Measurements from ENCODE around the gene SARDH. TPM values are rescaled to one million over a fixed set of nuclear protein-coding genes. Genes with fewer than 3 reads are reported as not detected.
A peak's percentile ranks its signal among the peaks of the same experiment; 100 is the strongest.

Gene SARDH
- total RNA-seq, 4 donors from 2014 or later, result 0.47 to 5.0 (median 0.95) TPM

- no peaks in the 10 kb centered on the region for H3K9me3 ChIP-seq
- H3K4me1 ChIP-seq, result peaks cover 0 to 18% (median 6%) of the 10 kb centered on the region in 4 donors
- TF ChIP-seq CTCF (IDR thresholded peaks at IDR 0.05), result no peak
- no peak for TF ChIP-seq POLR2A (IDR thresholded peaks at IDR 0.05)
- H3K27me3 ChIP-seq, result no peaks in the 10 kb centered on the region
- peak overlapping the region in 2 of 4 donors; percentile 69 to 73 for H3K27ac ChIP-seq
- DNase-seq, result no peak
- no peaks in the 10 kb centered on the region for H3K36me3 ChIP-seq
- no peak overlapping the region for H3K4me3 ChIP-seq
Measured at GRCh38 chr9:133681658-133682306, 56.4 kb downstream of the SARDH start.

DNA sequence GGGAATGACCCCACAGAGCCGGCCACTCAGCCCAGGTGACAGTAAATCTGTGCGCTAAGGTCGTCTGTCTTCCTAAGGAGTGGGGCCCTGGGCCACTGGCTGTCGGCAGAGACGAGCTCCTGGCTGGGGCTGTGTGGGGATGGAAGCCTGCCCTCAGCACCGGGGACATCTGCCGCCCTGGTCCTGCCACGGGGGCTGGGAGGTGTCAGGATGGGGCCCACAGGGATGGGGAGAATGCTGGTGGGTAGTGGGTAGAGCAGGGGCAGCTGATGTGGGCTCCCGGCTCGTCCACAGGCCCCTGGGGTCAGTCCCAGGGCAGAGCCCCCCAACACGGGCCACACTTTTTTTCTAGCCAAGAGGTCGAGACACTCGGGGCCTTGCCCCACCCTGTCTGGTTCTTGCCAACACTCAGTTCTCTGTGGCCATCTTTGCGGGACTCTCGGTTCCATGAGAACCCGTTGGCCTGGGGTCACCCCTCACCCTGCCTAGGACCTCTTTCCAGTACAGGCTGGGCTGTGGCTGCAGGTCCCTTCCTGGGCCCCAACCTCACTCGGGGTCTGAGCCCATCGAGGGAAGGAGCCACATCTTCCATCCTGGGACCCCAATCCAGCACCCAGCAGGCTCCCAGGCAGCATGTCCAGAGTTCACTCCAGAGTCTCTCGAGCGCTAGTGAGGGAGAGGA lies 57.0 kb downstream of the SARDH start:
- Histone ChIP-seq H3K4me3 (no peak overlapping the region), H3K4me1 (peaks cover 0 to 18% (median 6%) of the 10 kb centered on the region in 4 donors), H3K9me3 (no peaks in the 10 kb centered on the region), H3K27ac (no peak overlapping the region), H3K27me3 (no peaks in the 10 kb centered on the region), H3K36me3 (no peaks in the 10 kb centered on the region)
- TF ChIP-seq POLR2A (IDR thresholded peaks at IDR 0.05) (no peak), CTCF (IDR thresholded peaks at IDR 0.05) (no peak)
- DNase-seq, result no peak

DNA sequence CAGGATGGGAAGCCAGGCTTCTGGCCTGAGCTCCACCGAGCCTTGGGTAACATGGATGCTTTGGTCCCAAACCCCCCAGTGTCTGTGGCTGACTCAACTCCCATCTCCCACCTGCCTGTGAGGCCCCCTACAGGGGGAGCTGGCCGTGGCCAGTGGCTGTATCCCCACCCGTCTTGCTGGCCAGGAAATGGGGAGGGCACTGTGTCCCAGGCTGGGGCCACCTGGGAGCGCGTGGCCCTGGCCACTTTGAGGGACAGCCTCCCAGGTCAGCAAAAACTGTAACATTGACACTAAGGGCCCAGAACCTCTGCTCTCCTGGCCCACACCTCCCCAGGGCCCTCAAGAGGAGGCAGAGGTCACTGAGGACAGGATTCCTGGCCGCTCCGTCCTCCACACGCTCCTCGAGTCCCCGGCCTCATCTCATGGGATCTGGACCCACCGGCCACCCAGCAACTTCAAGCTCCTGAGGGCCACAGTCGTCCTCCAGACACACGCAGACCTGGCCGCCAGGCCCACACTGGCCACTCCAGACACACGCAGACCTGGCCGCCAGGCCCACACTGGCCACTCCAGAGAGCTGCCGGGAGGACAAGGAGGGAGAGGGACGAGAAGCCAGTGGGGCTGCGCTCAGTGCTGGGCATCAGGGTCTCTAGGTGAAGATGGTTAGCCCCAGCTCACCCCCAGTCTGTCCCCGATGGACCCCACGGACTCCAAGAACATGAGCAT lies 57.7 kb downstream of the SARDH start:
- Histone ChIP-seq H3K9me3 (no peaks in the 10 kb centered on the region), H3K36me3 (no peaks in the 10 kb centered on the region), H3K27me3 (no peaks in the 10 kb centered on the region), H3K27ac (no peak overlapping the region), H3K4me1 (peaks cover 0 to 18% (median 6%) of the 10 kb centered on the region in 4 donors), H3K4me3 (no peak overlapping the region)
- TF ChIP-seq CTCF (IDR thresholded peaks at IDR 0.05), result no peak
- TF ChIP-seq POLR2A (IDR thresholded peaks at IDR 0.05), result no peak
- no peak for DNase-seq

- Histone ChIP-seq H3K36me3 (no peaks in the 10 kb centered on the region), H3K27me3 (no peaks in the 10 kb centered on the region), H3K27ac (peak overlapping the region in 1 of 4 donors; percentile 25), H3K4me1 (peaks cover 0 to 18% (median 6%) of the 10 kb centered on the region in 4 donors), H3K4me3 (no peak overlapping the region), H3K9me3 (no peaks in the 10 kb centered on the region)
- TF ChIP-seq POLR2A (IDR thresholded peaks at IDR 0.05) (no peak), CTCF (IDR thresholded peaks at IDR 0.05) (no peak)
- no peak for DNase-seq
Measured at GRCh38 chr9:133679466-133680061, 58.6 kb downstream of the SARDH start.

GRCh38 chr9:133679056-133679455 lies 59.1 kb downstream of the SARDH start:
- DNase-seq, result no peak

More at GRCh38 chr9:133679056-133679455, 59.1 kb downstream of the SARDH start:
- H3K27me3 ChIP-seq, result no peaks in the 10 kb centered on the region
- no peaks in the 10 kb centered on the region for H3K9me3 ChIP-seq
- H3K4me1 ChIP-seq, result peaks cover 0 to 14% (median 6%) of the 10 kb centered on the region in 4 donors
- H3K4me3 ChIP-seq, result no peak overlapping the region
- H3K27ac ChIP-seq, result peak overlapping the region in 1 of 4 donors; percentile 25
- no peak for TF ChIP-seq POLR2A (IDR thresholded peaks at IDR 0.05)
- no peak for TF ChIP-seq CTCF (IDR thresholded peaks at IDR 0.05)
- H3K36me3 ChIP-seq, result no peaks in the 10 kb centered on the region
